Measurements from ENCODE around the gene RUVBL1.

RUVBL1 gene

DNA sequence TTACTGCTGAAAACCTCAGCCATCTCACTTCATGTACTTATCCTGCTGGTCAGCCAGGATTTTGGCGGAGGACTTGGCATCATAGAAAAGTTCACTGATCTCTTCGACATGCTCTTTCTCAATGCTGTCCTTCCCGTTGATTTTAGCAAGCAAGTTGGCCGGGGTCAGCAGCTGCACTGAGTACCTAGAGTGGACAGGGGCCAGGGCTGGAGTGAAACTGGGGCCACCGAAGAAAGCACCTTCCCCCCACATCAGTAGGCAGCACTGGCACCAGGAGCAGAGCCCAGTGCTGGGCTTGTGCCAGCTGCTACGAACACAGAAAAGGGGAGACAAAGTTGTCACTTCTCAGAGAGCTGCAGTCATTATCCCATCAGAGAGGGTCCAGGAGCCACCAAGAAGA is 42.4 kb downstream of the RUVBL1 start:
- no peak for DNase-seq

DNA sequence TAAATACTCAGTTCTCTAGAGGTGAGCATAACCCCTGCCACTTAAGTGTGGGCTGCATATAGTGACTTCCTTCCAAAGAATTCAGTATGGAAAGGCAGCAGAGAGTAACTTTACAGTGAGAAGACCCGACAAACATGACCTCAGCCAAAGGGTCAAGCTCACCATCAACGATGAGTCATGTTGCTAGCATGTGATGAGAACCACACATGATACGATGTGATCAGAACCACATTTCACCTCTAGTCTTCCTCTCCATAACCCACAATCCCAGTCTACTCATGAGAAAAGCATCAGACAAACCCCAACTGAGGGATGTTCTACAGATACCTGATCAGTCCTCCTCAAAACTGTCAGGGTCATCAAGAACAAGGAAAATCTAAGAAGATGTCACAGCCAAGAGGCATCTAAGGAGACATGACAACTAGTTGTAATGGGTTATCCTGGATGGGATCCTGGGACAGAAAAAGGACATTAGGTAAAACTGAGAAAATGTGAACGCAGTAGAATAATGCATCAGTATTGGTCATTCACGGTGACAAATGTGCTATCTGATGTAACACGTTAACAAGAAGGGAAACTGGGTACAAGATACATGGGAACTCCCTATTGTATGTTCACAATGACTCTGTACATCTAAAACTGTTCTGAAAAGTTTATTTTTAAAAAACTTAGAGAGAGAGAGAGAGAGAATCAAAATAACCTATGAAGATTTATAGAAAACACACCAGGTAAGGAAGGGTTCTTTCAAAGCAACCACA is 43.1 kb downstream of the RUVBL1 start:
- no peak for DNase-seq

DNA sequence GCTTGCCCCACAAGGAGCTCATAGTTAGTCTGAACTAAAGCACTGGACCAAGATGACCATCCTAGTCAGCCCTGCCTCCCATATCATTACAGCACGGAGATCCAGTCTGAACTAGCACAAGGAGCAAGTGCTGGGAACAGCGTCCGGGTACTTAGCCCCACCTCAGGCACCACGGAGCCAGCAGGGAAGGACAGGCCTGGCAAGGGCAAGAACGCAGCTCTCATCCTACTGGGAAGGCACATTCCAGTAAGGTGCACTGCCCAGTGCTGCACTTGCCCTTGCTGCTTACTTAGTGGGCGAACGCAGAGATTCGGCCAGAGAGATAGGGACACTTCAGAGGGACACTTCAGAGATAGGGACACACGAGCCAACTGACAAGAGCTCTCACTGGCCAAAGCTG is 43.8 kb downstream of the RUVBL1 start:
- DNase-seq: no peak

DNA sequence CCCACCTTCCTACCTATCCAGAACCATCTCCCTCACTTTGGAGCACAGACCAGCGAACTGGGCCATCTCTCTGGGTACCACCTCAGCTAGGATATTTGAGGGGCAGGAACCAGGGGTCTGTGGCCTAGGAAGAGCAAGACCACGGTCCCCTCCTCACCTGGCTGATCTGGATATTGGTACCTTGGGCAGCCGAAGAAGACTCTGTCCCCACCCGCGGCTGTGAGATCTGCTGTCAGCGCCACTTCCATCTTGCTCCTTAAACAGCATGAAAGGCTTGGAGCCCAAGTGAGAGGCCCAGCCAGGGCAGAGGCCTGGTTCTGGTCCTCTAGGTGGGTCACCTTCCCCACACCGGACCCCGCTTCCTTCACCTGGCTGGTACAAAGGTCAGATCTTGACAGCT is 44.7 kb downstream of the RUVBL1 start:
- DNase-seq: no peak

DNA sequence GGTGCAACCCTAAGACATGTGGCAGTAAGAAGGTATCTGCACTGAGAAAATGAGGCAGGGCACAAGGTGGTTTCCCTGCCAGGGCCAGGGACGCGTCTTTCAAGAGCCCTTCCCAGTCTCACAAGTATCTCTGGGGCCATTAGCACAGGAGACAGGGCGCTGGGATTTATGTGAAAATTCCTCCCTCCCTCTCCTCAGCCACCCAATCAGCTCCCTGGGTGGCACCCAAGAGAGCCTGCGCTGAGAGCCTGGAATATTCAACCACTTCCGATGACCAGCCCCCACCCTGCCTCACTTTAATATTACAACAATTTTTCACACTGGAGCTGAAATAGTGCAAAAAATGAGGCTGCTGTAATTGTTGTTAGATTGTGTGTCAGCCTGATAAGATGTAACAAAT is 45.3 kb downstream of the RUVBL1 start:
- DNase-seq: no peak

DNA sequence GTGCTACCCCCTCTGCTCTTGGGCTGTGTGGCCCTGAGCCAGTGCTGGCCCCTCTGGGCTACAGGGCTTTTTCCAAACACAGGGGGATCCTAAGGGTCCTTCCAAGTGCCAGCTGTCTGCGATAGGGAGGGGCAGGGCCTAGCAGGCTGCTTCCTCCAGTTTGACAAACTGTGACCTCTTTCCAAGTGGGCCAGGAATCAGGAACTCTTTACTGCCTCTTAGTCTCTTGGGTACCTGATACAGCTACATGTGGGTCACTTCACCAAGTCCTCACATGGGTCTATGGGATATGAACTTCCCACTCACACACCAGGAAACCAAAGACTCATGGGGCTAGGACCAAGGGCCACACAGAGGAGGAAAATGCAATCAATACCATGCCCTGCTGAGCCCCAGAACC is 45.9 kb downstream of the RUVBL1 start:
- DNase-seq: no peak

DNA sequence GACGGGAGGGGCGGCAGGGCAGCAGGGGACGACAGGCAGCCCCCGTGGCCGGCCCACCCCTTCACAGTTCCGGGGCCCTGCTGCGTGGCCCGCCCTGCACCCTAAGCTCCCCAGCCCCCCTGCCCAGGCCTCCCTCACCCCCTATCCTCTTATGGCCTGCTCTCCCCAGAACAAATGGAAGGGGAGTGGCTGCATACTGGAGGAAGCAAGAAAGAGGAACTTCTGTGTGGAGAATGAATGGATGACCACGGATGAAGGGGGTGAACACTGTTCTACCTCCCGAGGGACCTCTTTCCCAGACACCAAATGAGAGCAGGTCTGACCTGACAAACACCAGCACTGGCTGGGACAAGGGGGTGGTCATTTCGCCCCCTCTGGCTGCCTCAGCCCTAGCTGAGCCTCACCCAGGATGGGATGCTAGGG is 46.4 kb downstream of the RUVBL1 start:
- no peak for DNase-seq

DNA sequence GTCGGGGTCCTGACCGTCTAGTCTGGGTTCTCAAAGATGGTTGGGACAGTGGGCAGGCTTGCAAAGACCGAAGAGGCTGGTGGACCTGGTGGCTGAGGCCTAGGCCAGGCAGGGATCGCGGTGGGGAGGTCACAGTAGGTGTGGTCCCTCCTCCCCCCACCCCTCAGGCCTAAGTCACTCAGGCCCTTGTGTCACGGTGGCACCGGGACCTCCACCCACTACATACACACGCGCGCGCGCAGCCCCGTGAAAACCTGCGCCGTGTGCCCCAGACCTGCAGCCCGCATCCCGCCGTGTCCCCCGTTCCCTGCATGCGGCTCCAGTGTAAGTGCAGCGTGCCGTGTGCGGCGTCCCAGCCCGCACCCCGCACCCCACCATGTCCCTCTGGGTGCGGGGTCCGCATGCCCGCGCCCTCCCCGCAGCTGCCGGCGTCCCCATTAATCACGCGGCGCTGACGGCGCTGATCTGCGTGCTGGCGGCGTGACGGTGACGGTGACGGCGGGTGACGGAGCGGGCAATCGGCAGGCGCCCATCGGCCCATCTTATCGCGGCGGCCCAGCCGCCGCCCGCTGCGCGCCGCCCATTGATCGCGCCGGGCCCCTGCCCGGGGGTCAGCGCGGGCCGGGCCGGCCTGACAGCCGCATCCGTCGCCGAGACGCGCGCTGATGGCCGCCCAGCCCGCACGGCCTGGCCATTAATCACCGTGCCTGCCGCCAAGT is 47.0 kb downstream of the RUVBL1 start:
- DNase-seq: peak; percentile 44

DNA sequence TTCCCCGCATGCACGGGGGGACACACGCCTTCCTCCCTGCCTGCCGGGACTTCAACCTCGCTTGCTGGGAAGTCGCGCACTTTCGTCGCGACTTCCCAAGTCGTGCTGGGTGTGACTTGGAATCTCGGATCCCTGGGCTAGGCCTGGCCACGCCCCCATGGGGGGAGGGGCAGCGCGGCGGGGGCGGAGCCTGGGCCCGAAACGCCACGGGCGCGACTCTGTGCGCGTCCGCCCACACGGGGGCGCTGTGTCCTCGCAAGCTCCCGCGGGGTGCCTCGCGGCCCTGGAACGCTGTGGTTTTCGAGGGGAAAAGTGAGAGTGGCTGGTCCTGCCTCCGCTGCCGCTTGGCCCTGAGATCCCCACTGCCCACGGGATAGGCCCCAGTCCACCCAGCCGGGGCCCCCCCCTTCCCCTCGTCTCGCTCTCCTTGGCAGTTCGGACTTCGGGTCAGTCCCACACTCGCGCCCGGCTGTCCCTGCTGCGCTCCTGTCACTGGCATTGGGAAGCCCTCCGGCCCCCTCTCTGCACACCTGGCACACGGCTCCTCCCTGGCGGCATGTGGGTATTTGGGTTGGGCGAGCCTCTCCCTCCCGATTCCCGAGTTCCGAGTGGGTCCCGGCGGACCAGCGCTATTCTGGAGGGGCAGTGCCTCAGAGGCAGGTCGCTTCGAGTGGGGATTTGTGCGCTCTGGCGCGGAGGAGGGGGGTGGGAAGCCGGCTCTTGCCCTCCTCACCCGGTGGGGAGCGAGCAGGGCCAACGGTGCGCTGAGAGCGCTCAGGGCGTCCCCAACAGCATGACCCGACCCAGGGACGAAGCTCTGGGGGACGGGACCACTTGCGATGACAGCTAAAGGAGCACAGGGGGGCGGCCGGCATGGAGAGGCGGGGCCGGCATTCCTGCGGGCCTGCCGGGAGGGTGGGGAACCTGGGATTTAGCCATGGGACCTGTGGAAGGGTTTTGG is 47.8 kb downstream of the RUVBL1 start:
- peak; percentile 78 for DNase-seq

DNA sequence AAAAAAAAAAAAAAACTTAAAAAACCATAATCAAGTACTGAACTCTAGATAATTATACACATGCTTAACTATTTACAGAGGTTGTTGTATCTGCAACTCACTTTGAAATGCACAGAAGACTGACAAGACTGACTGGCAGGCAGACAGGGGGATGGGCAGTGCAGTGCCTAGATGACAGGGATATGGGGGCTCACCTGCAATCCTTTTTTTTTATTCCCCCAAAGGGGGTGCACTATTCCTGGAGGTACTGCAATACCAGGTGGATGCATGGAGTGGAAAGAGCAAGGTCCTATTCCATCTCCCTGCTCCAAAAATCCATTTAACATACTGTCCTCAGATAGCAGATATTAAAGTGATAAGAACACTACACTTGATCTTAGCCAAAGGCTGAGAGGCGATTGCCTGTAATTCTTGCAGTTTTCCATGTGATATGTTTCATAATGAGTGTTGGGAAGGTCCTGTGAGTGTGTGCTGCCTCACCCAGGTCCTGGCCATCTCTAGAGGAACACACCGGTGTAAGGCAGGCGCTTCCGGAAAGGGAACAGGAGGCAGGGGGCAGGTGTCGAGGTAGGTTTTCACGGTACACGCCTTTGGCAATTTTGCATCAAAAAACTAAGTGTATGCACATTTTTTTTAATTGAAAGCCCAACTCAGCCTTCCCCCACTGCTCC is 48.6 kb downstream of the RUVBL1 start:
- no peak for DNase-seq

DNA sequence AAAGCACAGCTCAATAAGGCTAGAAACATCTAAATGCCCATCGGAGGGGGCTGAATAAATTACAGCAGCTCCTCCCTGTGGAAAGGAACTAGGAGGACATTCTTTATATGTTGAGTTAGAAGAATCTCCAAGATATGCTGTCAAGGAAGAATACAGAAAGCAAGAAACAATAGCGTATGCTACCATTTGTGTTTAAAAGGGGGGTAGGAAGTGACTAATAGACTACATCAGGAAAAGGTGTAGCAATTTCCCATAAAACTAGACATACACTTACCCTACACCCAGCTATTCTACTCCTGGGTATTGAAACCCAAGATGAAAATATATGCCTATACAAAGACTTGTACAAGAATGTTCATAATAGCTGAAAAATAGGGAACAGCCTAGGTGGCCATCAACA is 49.8 kb downstream of the RUVBL1 start:
- DNase-seq: no peak

DNA sequence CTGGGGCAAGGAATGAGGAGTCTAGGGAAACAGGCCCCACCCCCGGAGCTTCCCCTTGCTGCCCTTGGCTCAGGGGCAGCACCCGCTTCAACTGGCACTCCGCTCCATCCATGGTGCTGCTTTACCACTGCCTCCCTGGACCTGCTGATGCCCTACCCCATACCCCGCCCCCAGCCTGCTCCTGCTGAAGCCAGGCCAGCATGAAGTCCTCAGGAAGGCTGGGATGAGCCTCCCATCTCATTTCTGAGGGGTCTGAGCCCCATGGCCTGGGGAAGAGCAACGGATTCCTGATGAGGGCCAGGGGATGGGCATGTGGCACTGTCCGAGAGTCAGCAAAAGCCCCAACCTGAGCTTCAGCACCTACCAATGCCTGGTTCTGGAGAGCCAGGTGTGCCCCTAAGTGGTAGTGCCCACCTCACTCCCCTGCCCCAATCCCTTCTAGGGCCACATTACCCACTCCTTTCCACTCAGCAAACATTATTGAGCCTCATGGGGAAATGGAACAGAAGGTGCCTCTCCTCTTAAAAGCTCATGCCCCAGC is 50.4 kb downstream of the RUVBL1 start:
- no peak for DNase-seq

DNA sequence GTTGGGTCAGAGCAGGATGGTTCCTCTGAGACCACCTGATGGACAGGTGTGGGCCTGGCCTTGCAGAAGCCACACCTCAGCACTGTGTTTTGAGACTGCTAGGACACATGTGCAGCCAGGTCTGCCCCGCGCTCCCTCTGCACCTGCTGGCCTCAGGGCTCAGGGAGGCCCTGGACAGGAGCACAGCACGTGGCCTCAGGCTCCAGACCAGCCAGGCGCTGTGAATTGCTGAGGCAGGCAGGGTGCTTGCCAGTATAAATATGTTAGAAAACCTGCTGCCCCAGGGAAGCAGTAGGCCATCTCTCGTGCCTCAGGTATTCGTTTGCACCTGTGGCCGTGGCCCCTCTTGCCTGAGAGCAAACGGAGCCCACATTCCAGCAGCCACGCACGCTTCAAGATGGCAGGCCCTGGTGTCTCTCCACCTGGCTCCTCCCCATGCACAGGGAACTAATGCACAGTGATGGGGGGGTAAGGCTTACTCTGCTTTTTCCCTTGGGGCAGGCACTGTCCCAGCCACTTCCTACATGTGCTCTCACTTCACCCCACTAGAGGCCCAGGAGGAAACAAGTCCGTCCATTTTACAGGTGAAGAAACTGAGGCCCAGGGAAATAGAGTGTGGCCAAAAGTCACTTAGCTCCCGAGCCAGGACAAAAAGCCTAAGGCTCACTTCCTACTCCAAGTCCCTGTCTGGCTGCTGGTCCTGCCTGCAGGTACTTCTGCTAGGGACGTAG is 51.0 kb downstream of the RUVBL1 start:
- no peak for DNase-seq

DNA sequence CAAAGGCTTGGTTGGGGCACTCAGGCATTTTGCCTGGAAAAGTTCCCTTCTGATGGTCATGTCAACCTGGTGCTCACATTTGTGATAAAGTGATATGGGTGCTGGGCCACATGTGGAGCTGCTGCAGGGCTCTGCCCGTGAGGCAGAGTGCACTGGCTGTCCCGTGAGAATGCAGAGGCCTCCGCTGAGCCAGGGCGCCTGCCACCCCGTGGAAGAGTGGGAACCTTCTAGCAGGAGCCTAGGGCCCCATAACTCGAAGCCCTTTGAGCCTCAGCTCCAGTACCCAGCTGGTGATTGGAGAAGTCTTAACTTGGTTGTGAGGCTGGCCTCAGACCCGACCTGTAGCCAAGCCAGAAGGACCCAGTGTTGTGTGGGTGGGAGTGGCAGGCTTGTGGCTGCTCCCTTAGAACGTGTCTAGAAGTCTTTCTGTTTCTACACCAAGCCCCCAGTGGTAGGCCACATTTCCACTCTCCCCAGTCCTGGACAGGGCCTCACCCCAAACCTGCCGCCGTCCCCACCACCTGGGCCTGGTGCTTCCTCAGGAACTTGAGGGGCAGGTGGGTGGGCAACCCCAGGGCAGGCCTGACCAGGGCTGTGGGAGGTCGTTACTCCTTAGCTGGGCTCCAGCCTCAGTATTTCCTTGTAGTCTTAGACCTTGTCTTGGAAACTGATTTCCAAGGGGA is 51.7 kb downstream of the RUVBL1 start:
- no peak for DNase-seq

DNA sequence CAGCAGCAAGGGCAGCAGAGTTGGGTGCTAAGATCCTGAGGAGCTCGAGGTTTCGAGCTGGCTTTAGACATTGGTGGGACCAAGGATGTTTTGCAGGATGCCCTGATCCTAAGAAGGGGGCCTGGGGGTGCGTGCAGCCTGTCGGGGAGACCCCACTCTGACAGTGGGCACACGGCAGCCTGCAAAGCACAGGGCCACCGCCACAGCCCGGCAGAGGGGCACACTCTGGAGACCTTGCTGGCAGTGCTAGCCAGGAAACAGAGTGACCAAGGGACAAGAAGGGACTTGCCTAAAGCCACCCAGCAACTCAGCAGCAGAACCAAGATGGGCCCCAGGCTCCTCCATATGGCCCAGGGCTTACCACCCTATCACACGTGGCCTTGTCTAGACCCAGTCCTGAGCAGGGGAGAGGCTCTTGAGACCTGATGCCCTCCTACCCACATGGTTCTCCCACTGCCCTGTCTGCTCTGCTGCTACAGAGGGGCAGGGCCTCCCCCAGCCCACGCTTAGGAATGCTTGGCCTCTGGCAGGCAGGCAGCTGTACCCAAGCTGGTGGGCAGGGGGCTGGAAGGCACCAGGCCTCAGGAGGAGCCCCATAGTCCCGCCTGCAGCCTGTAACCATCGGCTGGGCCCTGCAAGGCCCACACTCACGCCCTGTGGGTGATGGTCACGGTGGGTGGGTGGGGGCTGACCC is 52.6 kb downstream of the RUVBL1 start:
- no peak for DNase-seq

DNA sequence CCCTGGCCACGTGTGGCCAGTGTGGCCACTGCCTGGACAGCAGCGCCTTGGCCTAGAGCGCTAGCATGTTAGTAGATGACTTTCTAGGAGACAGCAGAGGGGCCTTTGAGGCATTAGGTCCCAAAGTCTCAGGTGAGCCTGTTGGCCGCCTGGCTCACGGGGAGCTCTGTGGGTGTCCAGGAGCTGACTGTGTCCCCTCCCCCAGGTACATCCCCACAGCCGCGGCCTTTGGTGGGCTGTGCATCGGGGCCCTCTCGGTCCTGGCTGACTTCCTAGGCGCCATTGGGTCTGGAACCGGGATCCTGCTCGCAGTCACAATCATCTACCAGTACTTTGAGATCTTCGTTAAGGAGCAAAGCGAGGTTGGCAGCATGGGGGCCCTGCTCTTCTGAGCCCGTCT is 54.3 kb downstream of the RUVBL1 start:
- DNase-seq: no peak

DNA sequence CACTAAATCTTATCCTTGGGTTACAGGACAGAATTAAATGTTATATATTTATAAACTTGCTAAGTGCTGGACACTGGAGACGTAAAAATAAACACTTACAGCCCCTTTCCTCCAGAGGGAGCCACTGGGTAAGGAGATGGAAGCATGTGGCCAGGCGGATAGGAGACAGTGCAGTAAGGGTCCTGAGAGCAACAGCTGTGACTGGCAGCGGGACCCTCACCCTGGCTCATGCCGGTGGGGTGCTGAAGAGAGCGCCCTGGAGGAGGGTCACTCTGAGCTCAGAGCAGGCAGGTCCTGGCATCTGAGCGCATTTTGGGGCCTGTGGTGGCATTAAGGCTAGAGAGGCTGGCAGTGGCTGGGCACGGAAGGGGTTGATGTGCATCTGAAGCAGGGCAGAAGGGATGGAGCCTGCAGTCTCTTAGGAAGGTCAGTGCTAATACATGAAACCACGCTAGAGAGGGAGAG is 55.4 kb downstream of the RUVBL1 start:
- DNase-seq: peak; percentile 45

DNA sequence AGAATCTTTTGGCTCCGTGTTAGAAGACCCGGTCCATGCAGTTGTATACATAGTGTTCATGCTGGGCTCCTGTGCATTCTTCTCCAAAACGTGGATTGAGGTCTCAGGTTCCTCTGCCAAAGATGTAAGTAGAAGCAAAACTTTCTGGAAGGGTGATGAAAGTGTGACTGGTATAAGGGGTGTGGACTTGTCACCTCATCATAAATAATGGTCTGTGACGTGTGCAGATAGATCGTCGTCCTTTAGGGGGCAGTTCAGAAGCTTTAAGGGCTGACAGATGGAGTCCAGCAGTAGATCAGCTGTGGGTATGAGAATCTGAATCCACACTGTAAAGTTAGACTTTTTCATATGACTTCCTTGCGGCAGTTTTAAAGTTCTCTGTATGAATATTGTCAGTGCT is 56.1 kb downstream of the RUVBL1 start:
- no peak for DNase-seq

DNA sequence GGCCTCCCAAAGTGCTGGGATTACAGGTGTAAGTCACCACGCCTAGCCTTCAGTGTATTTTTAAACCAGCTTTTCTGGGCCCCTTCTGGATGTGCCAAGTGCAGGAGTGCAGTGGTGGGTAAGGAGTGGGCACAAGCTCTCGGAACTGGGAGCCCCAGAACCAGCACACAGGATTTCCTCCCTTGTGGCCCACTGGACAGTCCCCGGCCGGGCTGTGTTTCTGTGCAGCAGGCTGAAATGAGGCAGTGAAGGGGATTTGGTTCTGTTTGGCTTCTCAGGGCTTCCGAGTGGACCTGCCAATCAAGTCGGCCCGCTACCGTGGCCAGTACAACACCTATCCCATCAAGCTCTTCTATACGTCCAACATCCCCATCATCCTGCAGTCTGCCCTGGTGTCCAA is 56.9 kb downstream of the RUVBL1 start:
- DNase-seq: no peak

DNA sequence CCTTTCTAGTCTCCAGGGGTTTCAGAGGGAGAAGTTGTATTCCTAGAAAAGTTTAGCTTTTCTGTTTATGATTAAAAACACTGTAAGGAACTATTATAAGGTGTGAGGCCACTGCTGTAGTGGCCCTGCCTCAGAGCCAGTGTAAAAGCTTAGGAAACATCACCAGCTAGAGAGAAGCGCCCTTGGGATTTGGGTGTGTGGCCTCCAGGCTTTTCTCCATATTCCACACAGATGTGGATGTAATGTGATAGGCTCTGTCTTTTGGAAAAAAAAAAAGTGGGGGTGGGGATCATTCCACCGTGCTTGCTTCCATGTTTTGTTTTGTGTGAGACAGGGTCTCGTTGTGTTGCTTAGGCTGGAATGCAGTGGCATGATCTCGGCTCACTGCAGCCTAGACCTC is 57.5 kb downstream of the RUVBL1 start:
- DNase-seq: no peak

Data from central memory CD4-positive, alpha-beta T cell (primary cell).